Heart left ventricle (tissue), 16 donors: ENCODE data around the gene BEST1. TPM values are rescaled to one million over a fixed set of nuclear protein-coding genes. Genes with fewer than 3 reads are reported as not detected.

Experiments used
- ATAC-seq, 4 donors: fragments of 200-7000 bp; cut with Tn5 transposase; one replicate each; pipeline ENCODE4 v1.9.1; 2020 to 2022; ENCODE audit warnings: moderate library complexity in 4 of 4, mild to moderate bottlenecking in 3 of 4, moderate number of reproducible peaks in 1 of 4
- DNase-seq, 5 donors: peaks; one replicate each; pipeline ENCODE4 v3.0.0-alpha.2; 2020
- H3K27ac ChIP-seq, 12 donors: fragments of 200-600 bp; sonication (generic) in 4 of 12; one replicate each; pipeline versions ENCODE4 v1.5.0 to v1.8.0; 2016 to 2022; ENCODE audit warnings: mild to moderate bottlenecking in 2 of 12
- H3K27me3 ChIP-seq, 9 donors: fragments of 200-600 bp; sonication (generic) in 2 of 9; one replicate each; pipeline versions ENCODE4 v1.5.1 to v1.8.0; 2016 to 2022; ENCODE audit warnings: mild to moderate bottlenecking in 3 of 9
- H3K36me3 ChIP-seq, 9 donors: fragments of 200-600 bp; sonication (generic) in 2 of 9; one replicate each; pipeline versions ENCODE4 v1.5.0 to v1.8.0; 2018 to 2022; ENCODE audit warnings: mild to moderate bottlenecking in 2 of 9
- H3K4me1 ChIP-seq, 12 donors: fragments of 200-600 bp; sonication (generic) in 4 of 12; one replicate each; pipeline versions ENCODE4 v1.5.0 to v1.8.0; 2016 to 2022; ENCODE audit warnings: mild to moderate bottlenecking in 3 of 12
- H3K4me3 ChIP-seq, 12 donors: fragments of 200-600 bp; sonication (generic) in 4 of 12; one replicate each; pipeline versions ENCODE4 v1.5.0 to v1.8.0; 2017 to 2022; ENCODE audit warnings: mild to moderate bottlenecking in 9 of 12, moderate library complexity in 4 of 12
- H3K9me3 ChIP-seq, 12 donors: fragments of 200-600 bp; sonication (generic) in 4 of 12; one replicate each; pipeline versions ENCODE4 v1.5.0 to v1.8.0; 2016 to 2022; ENCODE audit warnings: mild to moderate bottlenecking in 1 of 12
- POLR2A ChIP-seq, 2 donors: fragments of 450-650 bp; IDR thresholded peaks; one replicate each; pipeline ENCODE4 v1.6.1; 2017; ENCODE audit warnings: antibody characterized with exemption in 2 of 2, mild to moderate bottlenecking in 2 of 2, moderate library complexity in 2 of 2
- WGBS, 4 donors: extraction: QIAGEN DNeasy Blood & Tissue Kit in 2 of 4; methylation state at CpG; one replicate each; pipeline versions ENCODE4 v1.1.5 to v1.1.7; 2013 to 2018; 5-methylcytosine and 5-hydroxymethylcytosine counted together
- intact Hi-C, 10 donors: fragments of 100-400 bp; cut with DNase I; formaldehyde crosslinking; loops; one replicate each; pipeline versions ENCODE4 v1.11.1 to v1.14.2; 2022
- polyA plus RNA-seq, 2 donors: library from polyadenylated mRNA; stranded (reverse); fragments of 200-250 nt; gene quantifications; one replicate each; pipeline ENCODE4 v1.2.3, GENCODE V29; 2013
- total RNA-seq, 9 donors: library from RNA; depleted of rRNA in 2 of 9; stranded (reverse); fragments of >200 nt in 2 of 9; fragmentation: NEBNext Ultra II Directional in 3 of 9; extraction: Animal tissue kit (Norgen Biotek cat#: 25700) in 3 of 9; gene quantifications; one replicate each; pipeline versions ENCODE4 v1.1.0 to v1.2.4, GENCODE V29; 2016 to 2023
- TF ChIP-seq, protein P1 (sequence below), 12 donors: fragments of 200-600 bp; sonication (generic) in 4 of 12; IDR thresholded peaks; one replicate each; pipeline versions ENCODE4 v1.5.0 to v1.8.0; 2018 to 2022; ENCODE audit warnings: antibody characterized with exemption in 12 of 12, mild to moderate bottlenecking in 5 of 12
- donor health status: ischemic (EF 13 %, LVEDD 7.1; RV severe dilation, severe dysfunction).
- donor health status: healthy with polysubstance abuse.
- donor health status: DM: no; HTN: yes; CAD: no.
- donor health status: DM: no; HTN: no; CAD: no.
- donor health status: ischemic (EF 25% LVEDD 6.9; RV normal size, moderate dysfunction).
- donor health status: ischemic (EF 25% LVEDD 5.7; RV mildly dilated, moderate dysfunction).
- donor health status: healthy.
- donor health status: DM: yes; HTN: yes; CAD: no.
- donor health status: ischemic (EF 35%, LVEDD 5.7; RV mildly dilated, moderate dysfunction).
- donor health status: nonischemic (EF 11% LVEDD 7.7; RV severe dilation, severe dysfunction).
- donor health status: DM: yes; HTN: yes; CAD: no.
- donor health status: PGD.
- donor health status: ischemic (EF 29% LVEDD 5.4; RV normal size, mild dysfunction).
- donor health status: nonischemic (EF 23%, LVEDD 6.1; RV moderate dilation, normal function).

Gene BEST1
- total and polyA plus RNA-seq, 11 donors, result 0.64 to 4.4 (median 1.2) TPM

DNA sequence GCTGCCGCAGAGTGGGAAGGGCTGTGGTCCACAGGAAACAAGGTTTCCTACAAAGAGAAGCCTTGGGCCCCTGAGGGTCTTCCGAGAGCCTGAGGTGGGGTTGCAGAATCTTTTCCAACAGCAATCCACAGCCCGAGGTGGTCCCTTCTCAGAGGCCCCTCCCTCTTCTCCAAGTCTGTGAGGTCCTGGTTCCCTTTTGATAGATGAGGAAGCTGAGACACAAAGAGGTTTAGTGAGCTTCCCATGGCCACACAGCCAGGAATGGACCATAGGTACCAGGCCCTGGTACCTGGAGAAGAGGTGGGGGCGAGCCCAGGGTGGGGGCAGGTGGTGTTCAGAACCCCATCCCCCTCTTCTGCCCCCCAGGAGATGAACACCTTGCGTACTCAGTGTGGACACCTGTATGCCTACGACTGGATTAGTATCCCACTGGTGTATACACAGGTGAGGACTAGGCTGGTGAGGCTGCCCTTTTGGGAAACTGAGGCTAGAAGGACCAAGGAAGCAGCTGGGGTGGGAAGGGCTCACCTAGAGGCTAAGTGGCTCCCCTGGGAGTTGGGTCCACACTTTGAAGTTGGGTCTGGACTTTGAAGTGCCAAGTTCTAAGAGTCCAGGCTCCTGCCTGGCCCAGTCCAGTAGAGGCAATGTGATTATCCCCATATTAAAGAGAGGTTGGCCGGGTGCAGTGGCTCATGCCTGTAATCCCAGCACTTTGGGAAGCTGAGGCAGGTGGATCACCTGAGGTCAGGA, 7.0 kb downstream of the BEST1 start:
- DNase-seq, result no peak

DNA sequence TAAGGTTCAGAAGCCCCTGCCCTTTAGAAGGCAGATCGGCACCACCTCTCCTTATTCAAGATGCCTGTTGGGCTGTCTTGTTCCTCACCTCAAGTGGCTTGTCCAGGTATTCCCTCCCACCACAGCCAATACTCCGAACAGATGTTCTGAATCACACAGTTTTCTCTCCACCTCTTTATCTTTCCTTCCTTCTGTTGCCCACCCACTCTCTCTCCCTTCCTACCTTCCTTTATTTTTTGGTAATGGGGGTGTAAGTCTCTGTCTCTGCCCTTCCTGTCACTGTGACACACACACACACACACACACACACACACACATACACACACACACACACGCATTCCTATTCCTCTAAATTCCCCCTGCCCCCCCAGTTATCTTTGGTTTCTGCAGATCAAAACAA, 8.4 kb downstream of the BEST1 start:
- Histone ChIP-seq H3K27ac (no peak overlapping the region), H3K36me3 (peaks cover 0 to 24% (median 9%) of the 10 kb centered on the region in 9 donors), H3K9me3 (no peaks in the 10 kb centered on the region), H3K4me3 (no peak overlapping the region), H3K4me1 (peaks cover 0 to 52% (median 42%) of the 10 kb centered on the region in 12 donors), H3K27me3 (peaks cover 0 to 4% (median 0%) of the 10 kb centered on the region in 9 donors)
- WGBS, 4 donors, result 60 to 79% (median 64%) methylated on average over 3 of the region's 3 CpGs
- intact Hi-C loops, result loop anchor here in 1 of 10 donors (5.0 to 10.0 kb wide), 2 partner anchors 96 to 124 kb away; no protein-coding TSS in a partner anchor
- TF ChIP-seq POLR2A (IDR thresholded peaks at IDR 0.05), result no peak
- TF ChIP-seq, protein P1, sequence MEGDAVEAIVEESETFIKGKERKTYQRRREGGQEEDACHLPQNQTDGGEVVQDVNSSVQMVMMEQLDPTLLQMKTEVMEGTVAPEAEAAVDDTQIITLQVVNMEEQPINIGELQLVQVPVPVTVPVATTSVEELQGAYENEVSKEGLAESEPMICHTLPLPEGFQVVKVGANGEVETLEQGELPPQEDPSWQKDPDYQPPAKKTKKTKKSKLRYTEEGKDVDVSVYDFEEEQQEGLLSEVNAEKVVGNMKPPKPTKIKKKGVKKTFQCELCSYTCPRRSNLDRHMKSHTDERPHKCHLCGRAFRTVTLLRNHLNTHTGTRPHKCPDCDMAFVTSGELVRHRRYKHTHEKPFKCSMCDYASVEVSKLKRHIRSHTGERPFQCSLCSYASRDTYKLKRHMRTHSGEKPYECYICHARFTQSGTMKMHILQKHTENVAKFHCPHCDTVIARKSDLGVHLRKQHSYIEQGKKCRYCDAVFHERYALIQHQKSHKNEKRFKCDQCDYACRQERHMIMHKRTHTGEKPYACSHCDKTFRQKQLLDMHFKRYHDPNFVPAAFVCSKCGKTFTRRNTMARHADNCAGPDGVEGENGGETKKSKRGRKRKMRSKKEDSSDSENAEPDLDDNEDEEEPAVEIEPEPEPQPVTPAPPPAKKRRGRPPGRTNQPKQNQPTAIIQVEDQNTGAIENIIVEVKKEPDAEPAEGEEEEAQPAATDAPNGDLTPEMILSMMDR (IDR thresholded peaks at IDR 0.05), result no peak
- DNase-seq, result no peak
- no peak for ATAC-seq

More for the DNA sequence above, 7.0 kb downstream of the BEST1 start:
- Histone ChIP-seq H3K27ac (no peak overlapping the region), H3K27me3 (peaks cover 0 to 4% (median 0%) of the 10 kb centered on the region in 9 donors), H3K9me3 (no peaks in the 10 kb centered on the region), H3K4me1 (peaks cover 0 to 38% (median 28%) of the 10 kb centered on the region in 12 donors), H3K36me3 (peaks cover 0 to 19% (median 0%) of the 10 kb centered on the region in 9 donors), H3K4me3 (no peak overlapping the region)
- WGBS, 4 donors, result 87 to 100% (median 92%) methylated on average over 3 to 7 of the region's 7 CpGs
- intact Hi-C loops, result loop anchor here in 1 of 10 donors (5.0 to 10.0 kb wide), 2 partner anchors 98 to 125 kb away; no protein-coding TSS in a partner anchor
- TF ChIP-seq, protein P1 (IDR thresholded peaks at IDR 0.05), result no peak
- TF ChIP-seq POLR2A (IDR thresholded peaks at IDR 0.05), result no peak
- ATAC-seq, result no peak

DNA sequence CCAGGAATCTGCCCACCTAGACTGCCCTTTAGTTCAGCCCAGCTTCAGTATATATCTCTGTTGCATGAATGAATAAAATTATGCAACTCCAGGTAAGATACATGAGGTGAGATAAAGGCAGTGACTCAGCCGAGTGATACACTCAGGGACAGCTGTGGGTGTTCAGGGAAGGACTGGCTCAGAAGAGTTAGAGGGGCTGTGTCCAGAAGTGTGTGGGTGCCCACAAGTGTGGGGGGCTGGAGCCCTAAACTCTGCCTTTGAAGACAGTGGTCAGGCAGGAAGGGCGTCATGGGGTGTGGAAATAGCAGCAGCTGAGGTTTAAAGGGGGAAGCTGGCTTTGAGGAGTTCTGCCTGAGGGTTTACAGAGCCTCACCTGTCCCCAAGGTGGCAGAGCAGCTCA, 9.0 kb downstream of the BEST1 start:
- DNase-seq, result no peak
- no peak for ATAC-seq
- Histone ChIP-seq H3K9me3 (no peaks in the 10 kb centered on the region), H3K36me3 (peaks cover 0 to 29% (median 15%) of the 10 kb centered on the region in 9 donors), H3K27me3 (peaks cover 0 to 4% (median 0%) of the 10 kb centered on the region in 9 donors), H3K27ac (no peak overlapping the region), H3K4me3 (no peak overlapping the region), H3K4me1 (peaks cover 1 to 57% (median 47%) of the 10 kb centered on the region in 12 donors)
- intact Hi-C loops, result loop anchor here in 1 of 10 donors (5.0 to 10.0 kb wide), 2 partner anchors 96 to 123 kb away; no protein-coding TSS in a partner anchor
- WGBS, 4 donors, result 36 to 66% (median 42%) methylated on average over 2 of the region's 2 CpGs
- TF ChIP-seq, protein P1 (IDR thresholded peaks at IDR 0.05), result no peak
- TF ChIP-seq POLR2A (IDR thresholded peaks at IDR 0.05), result no peak

DNA sequence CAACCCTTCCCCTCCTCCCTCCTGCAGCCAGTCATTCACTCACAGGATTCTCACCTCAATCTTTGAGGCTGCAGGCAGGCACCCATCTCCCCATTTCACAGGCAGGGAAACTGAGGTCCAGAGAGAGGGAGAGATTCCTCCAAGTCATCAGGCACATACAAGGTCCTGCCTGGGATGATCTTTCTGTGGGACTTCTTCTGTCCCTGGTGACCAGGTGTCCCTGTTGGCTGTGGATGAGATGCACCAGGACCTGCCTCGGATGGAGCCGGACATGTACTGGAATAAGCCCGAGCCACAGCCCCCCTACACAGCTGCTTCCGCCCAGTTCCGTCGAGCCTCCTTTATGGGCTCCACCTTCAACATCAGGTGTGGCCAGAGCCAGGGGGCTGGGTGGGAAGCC, 9.5 kb downstream of the BEST1 start:
- H3K4me1 ChIP-seq, result peaks cover 6 to 58% (median 47%) of the 10 kb centered on the region in 12 donors
- peak overlapping the region in 1 of 12 donors; percentile 100 for H3K27ac ChIP-seq
- 88 to 95% (median 91%) methylated on average over 6 of the region's 6 CpGs; no CpG with 5 or more reads in 1 of the 4 donors for WGBS, 4 donors
- DNase-seq, result no peak
- peaks cover 0 to 4% (median 0%) of the 10 kb centered on the region in 9 donors for H3K27me3 ChIP-seq
- no peak overlapping the region for H3K4me3 ChIP-seq
- H3K36me3 ChIP-seq, result peaks cover 0 to 35% (median 20%) of the 10 kb centered on the region in 9 donors
- ATAC-seq, result no peak
- intact Hi-C loops, result loop anchor here in 3 of 10 donors (5.0 to 10.0 kb wide), 4 partner anchors 67 to 162 kb away; partner anchors contain the start of gene FADS3 (in 2 of the 3)
- TF ChIP-seq POLR2A (IDR thresholded peaks at IDR 0.05), result no peak
- TF ChIP-seq, protein P1 (IDR thresholded peaks at IDR 0.05), result no peak
- H3K9me3 ChIP-seq, result no peaks in the 10 kb centered on the region
